GM18861 (cell line): ENCODE measurements around the gene OR2T29.
"Not testable (repeated sequence)": the region's sequence is repeated elsewhere in the genome, so short reads cannot be mapped to it uniquely, and the experiment has no call there.

ENCODE experiments used
- ATAC-seq: cut with Tn5 transposase; IDR thresholded peaks from one replicate; pipeline ENCODE4 v1.9.1; 2021; ENCODE audit not compliant: unreplicated experiment

The OR2T29 gene

DNA sequence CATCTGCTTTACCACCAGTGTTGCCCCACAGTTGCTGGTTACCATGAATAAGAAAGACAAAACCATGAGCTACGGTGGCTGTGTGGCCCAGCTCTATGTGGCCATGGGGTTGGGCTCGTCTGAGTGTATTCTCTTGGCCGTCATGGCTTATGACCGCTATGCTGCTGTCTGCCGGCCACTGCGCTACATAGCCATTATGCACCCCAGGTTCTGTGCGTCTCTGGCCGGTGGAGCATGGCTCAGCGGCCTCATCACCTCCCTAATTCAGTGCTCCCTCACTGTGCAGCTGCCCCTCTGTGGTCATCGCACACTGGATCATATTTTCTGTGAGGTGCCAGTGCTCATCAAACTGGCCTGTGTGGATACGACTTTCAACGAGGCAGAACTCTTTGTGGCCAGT, 40.7 kb downstream of the OR2T29 start:
- no peak for ATAC-seq

- ATAC-seq = not testable (repeated sequence)
These were observed 52.4 kb downstream of the OR2T29 start for GRCh38 chr1:248510217-248510616.

GRCh38 chr1:248507773-248508172, 54.8 kb downstream of the OR2T29 start, which contains the start of gene OR2G6:
Gene OR2G6, plus strand, starts transcription at chr1:248508073. Its CDS starts 13,574 bp downstream, at chr1:248521647.
- ATAC-seq = not testable (repeated sequence)
